Naive thymus-derived CD4-positive, alpha-beta T cell (primary cell): ENCODE results near the gene RPTOR. TPM values are rescaled to one million over a fixed set of nuclear protein-coding genes. Genes with fewer than 3 reads are reported as not detected.

ENCODE experiments used
- ATAC-seq: fragments of 150-1000 bp; cut with Tn5 transposase; 2 replicates; pipeline ENCODE4 v1.10.0; 2021; ENCODE audit warnings: mild to moderate bottlenecking, moderate library complexity
- CTCF ChIA-PET: fragments of 350-600 bp; sonication (Branson Sonifier 250); formaldehyde crosslinking; loops from one replicate; lab custom pipeline; 2021; ENCODE audit warnings: antibody characterized with exemption; lab: Charles Lee
- POLR2A ChIA-PET: fragments of 350-600 bp; sonication (Branson Sonifier 250); formaldehyde crosslinking; loops from one replicate; lab custom pipeline; 2021; ENCODE audit warnings: antibody characterized with exemption, inconsistent platforms; lab: Charles Lee
- DNase-seq, 9 donors: peaks; one replicate each; pipeline versions ENCODE4 v3.0.0 to v3.0.0-alpha.2; 2020 to 2022; ENCODE audit warnings: mixed read lengths in 1 of 9
- H3K27ac ChIP-seq: one replicate; pipeline ENCODE4 v1.7.0; 2013; ENCODE audit warnings: mild to moderate bottlenecking, low read depth, low read length, moderate library complexity
- H3K27me3 ChIP-seq, 2 donors: one replicate each; pipeline ENCODE4 v1.7.0; 2013; ENCODE audit warnings: low read length in 2 of 2, mild to moderate bottlenecking in 2 of 2, moderate library complexity in 2 of 2; ENCODE audit not compliant: control insufficient read depth in 2 of 2, insufficient read depth in 2 of 2
- H3K36me3 ChIP-seq, 3 experiments: 1 replicate in 2 of 3; 2 replicates in 1 of 3; pipeline ENCODE4 v1.7.0; 2013; ENCODE audit warnings: low read length in 3 of 3, mild to moderate bottlenecking in 3 of 3, moderate library complexity in 1 of 3; ENCODE audit not compliant: insufficient read depth in 3 of 3, control insufficient read depth in 2 of 3
- H3K4me1 ChIP-seq, 2 donors: one replicate each; pipeline ENCODE4 v1.7.0; 2013; ENCODE audit warnings: low read length in 2 of 2, mild to moderate bottlenecking in 2 of 2, moderate library complexity in 1 of 2; ENCODE audit not compliant: control insufficient read depth in 2 of 2, insufficient read depth in 2 of 2
- H3K4me3 ChIP-seq: 2 replicates; pipeline ENCODE4 v1.7.0; 2013; ENCODE audit warnings: mild to moderate bottlenecking, low read length
- H3K9me3 ChIP-seq, 3 experiments: 1 replicate in 2 of 3; 2 replicates in 1 of 3; pipeline ENCODE4 v1.7.0; 2013; ENCODE audit warnings: low read length in 3 of 3; ENCODE audit not compliant: control insufficient read depth in 2 of 3
- H3K27ac Mint-ChIP-seq, 9 donors: one replicate each; pipeline ENCODE4 v1.8.0; 2020 to 2022; ENCODE audit warnings: mixed read lengths in 9 of 9, mild to moderate bottlenecking in 8 of 9, moderate library complexity in 5 of 9, inconsistent platforms in 2 of 9
- H3K27me3 Mint-ChIP-seq, 5 donors: one replicate each; pipeline ENCODE4 v1.8.0; 2021 to 2022; ENCODE audit warnings: mixed read lengths in 5 of 5, mild to moderate bottlenecking in 1 of 5
- H3K36me3 Mint-ChIP-seq, 5 donors: one replicate each; pipeline ENCODE4 v1.8.0; 2020 to 2022; ENCODE audit warnings: mixed read lengths in 5 of 5, mild to moderate bottlenecking in 3 of 5, inconsistent platforms in 1 of 5
- H3K4me1 Mint-ChIP-seq, 7 donors: one replicate each; pipeline ENCODE4 v1.8.0; 2020 to 2022; ENCODE audit warnings: mixed read lengths in 7 of 7, mild to moderate bottlenecking in 3 of 7, inconsistent platforms in 1 of 7
- H3K4me3 Mint-ChIP-seq, 10 donors: one replicate each; pipeline ENCODE4 v1.8.0; 2020 to 2022; ENCODE audit warnings: mild to moderate bottlenecking in 10 of 10, mixed read lengths in 10 of 10, moderate library complexity in 6 of 10, inconsistent platforms in 2 of 10
- H3K9me3 Mint-ChIP-seq, 11 donors: one replicate each; pipeline ENCODE4 v1.8.0; 2020 to 2022; ENCODE audit warnings: mixed read lengths in 11 of 11, mild to moderate bottlenecking in 4 of 11, inconsistent platforms in 1 of 11, moderate library complexity in 1 of 11
- intact Hi-C, 2 donors: fragments of 100-400 bp; cut with micrococcal nuclease; formaldehyde crosslinking; loops; one replicate each; pipeline ENCODE4 v1.15.1; 2023
- polyA plus RNA-seq, 2 donors: library from polyadenylated mRNA; unstranded; fragments of 300-500 nt; fragmentation: Illumina TruSeq; gene quantifications; one replicate each; pipeline ENCODE4 v1.2.3, GENCODE V29; 2021
- total RNA-seq, 6 experiments: library from RNA in 5 of 6; stranded (reverse) in 5 of 6; gene quantifications; 1 replicate in 5 of 6; 2 replicates in 1 of 6; pipeline ENCODE4 v1.2.3 and lab custom pipeline; 2021 to 2026

RPTOR gene
- total and polyA plus RNA-seq, 7 experiments from 2014 or later: 10.9 to 89.8 (median 59.9) TPM

DNA sequence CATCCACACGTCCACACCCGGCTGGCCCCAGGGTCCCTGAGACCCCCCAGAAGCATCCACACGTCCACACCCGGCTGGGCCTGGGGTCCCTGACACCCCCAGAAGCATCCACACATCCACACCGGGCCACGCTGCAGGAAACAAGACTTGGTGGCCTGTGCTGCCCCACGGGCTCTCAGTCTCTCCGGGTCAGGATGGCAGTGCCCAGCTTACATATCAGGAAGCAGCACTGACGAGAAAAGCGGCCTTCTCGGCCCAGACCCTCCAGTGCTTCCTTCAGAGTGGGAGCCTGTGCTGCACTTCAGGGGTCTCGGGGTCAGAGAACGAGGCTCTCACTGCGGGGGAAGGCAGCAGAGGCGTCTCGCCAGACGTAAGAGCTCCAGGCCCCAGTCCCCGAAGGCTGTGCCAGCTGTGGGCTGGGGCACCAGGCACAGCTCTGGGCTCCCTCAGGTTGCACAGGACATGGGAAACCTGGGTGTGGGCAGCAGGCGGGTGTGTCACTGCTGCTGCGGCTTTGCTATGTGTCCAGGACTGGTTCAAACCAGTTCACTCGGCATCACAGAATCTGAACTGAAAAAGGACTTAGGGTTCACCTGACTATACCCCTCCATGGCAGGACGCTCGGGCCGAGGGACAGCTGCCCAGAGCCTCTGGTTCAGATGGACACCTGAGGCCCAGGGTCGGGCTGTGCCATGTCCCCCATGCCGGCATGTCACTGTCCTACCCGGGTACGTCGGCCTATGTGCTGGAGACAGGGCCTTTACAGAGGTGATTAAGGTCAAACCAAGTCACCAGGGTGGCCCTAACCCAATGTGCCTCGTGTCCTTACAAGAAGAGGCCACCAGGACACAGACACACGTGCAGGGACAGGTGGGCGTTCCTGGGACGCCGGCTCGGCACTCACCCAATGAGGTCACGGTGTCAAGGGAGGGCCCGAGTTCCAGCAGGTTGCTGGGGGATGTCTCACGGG lies 406.8 kb downstream of the RPTOR start:
- Mint-ChIP-seq H3K27ac (peak overlapping the region in 1 of 9 donors; percentile 38), H3K4me1 (no peaks in the 10 kb centered on the region), H3K4me3 (no peak overlapping the region), H3K27me3 (no peaks in the 10 kb centered on the region), H3K9me3 (peaks cover 0 to 2% (median 0%) of the 10 kb centered on the region in 11 donors), H3K36me3 (peaks cover 8 to 32% (median 14%) of the 10 kb centered on the region in 5 donors)
- H3K27me3 ChIP-seq: no peaks in the 10 kb centered on the region
- H3K4me1 ChIP-seq: no peaks in the 10 kb centered on the region
- ATAC-seq (no peak), DNase-seq (no peak)
- intact Hi-C loops: no loop called here
- POLR2A ChIA-PET: no interaction called here
- no peak overlapping the region for H3K4me3 ChIP-seq
- no peak overlapping the region for H3K27ac ChIP-seq
- peaks cover 0 to 80% (median under 1%) of the 10 kb centered on the region in 3 experiments for H3K36me3 ChIP-seq
- CTCF ChIA-PET: no interaction called here
- H3K9me3 ChIP-seq: no peaks in the 10 kb centered on the region

DNA sequence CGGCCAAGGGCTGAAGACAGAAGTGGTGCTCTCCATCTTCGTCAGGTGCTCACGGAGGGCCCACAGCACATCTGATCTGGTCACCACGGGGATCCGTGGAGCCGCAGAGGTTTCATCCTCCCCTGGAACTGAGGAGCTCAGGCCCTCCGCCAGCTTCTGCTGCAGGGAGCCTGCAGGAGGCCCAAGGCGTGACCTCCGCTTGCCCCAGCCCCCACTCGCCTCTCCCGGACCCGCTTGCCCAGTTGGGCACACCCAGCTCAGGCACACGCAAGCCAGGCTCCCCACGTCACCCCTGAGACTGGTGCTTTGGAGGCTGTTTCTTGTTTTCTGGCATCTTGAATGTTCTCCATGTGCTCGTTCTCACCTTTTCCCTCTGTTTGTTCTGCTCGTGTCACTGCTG lies 407.7 kb downstream of the RPTOR start:
- DNase-seq: no peak
- Histone ChIP-seq H3K27ac (no peak overlapping the region), H3K36me3 (peaks cover 0 to 77% (median 0%) of the 10 kb centered on the region in 3 experiments), H3K27me3 (no peaks in the 10 kb centered on the region), H3K4me1 (no peaks in the 10 kb centered on the region), H3K4me3 (no peak overlapping the region), H3K9me3 (no peaks in the 10 kb centered on the region)
- ChIA-PET POLR2A (no interaction called here), CTCF (no interaction called here)
- Mint-ChIP-seq H3K4me3 (no peak overlapping the region), H3K4me1 (no peaks in the 10 kb centered on the region), H3K9me3 (peaks cover 0 to 2% (median 0%) of the 10 kb centered on the region in 11 donors), H3K36me3 (peaks cover 0 to 24% (median 6%) of the 10 kb centered on the region in 5 donors), H3K27me3 (no peaks in the 10 kb centered on the region), H3K27ac (no peak overlapping the region)
- intact Hi-C loops: no loop called here
- ATAC-seq: no peak

DNA sequence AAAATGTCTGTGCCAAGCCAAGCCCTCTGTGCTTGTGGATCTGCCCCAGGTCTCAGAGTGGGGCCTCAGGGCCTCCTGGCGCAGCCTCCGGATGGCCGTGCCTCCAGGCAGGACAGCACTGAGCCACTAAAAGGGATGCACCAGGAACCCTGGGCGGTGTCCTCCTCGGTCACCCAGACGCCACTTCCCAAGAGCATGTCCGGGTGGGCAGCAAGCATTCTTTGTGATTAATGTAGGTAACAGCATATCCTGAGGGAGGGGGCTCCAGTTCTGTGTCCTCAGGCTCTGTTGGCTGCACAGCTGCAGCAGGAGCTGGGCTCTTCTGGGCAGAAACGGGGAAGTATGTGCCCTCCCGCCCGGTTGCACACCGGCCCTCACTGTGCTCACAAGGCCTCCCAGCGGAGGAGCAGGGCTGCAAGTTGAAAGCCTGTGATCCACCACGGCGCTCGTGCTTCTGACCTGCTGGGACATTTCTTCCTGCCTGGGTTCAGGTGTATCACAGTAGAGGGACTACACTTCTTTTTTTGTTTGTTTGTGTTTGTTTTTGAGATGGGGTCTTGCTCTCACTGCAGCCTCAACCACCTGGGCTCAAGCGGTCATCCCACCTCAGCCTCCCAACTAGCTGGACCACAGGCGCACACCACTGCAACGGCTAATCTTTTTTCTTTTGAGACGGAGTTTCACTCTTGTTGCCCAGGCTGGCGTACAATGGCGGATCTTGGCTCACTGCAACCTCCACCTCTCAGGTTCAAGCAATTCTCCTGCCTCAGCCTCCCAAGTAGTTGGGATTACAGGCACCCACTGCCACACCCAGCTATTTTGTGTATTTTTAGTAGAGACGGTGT lies 409.1 kb downstream of the RPTOR start:
- Histone ChIP-seq H3K4me3 (no peak overlapping the region), H3K9me3 (no peaks in the 10 kb centered on the region), H3K36me3 (peaks cover 0 to 66% (median 0%) of the 10 kb centered on the region in 3 experiments), H3K27ac (no peak overlapping the region), H3K27me3 (no peaks in the 10 kb centered on the region), H3K4me1 (no peaks in the 10 kb centered on the region)
- DNase-seq (no peak), ATAC-seq (no peak)
- Mint-ChIP-seq H3K27ac (peak overlapping the region in 1 of 9 donors; percentile 3), H3K36me3 (peaks cover 0 to 20% (median 6%) of the 10 kb centered on the region in 5 donors), H3K4me3 (no peak overlapping the region), H3K9me3 (no peaks in the 10 kb centered on the region), H3K4me1 (no peaks in the 10 kb centered on the region), H3K27me3 (no peaks in the 10 kb centered on the region)
- intact Hi-C loops: no loop called here
- POLR2A ChIA-PET: no interaction called here
- CTCF ChIA-PET: no interaction called here

DNA sequence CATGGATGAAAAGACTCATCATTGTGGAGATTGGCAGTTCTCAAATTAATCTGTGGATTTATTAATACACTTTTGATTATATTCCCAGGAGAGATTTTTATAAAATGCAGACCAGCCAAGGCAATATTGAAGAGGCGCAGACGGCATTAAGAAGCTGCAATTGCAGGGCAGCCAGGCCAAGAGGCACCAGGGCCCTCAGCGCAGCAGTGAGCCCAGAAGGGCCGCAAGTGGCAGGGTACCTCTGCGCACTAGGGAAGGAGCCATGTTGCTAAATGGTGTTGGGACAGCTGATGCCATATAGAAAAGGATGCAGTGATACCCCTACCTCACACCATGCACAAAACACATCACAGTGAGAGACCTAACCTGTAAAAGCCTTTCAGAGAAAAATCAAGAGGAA lies 410.4 kb downstream of the RPTOR start:
- ChIA-PET CTCF (no interaction called here), POLR2A (no interaction called here)
- ATAC-seq (no peak), DNase-seq (no peak)
- Mint-ChIP-seq H3K27ac (peak overlapping the region in 3 of 9 donors; percentile 16 to 60 (median 21)), H3K4me3 (no peak overlapping the region), H3K4me1 (no peaks in the 10 kb centered on the region), H3K27me3 (no peaks in the 10 kb centered on the region), H3K9me3 (no peaks in the 10 kb centered on the region), H3K36me3 (peaks cover 0 to 20% (median 6%) of the 10 kb centered on the region in 5 donors)
- Histone ChIP-seq H3K4me3 (no peak overlapping the region), H3K4me1 (no peaks in the 10 kb centered on the region), H3K27ac (no peak overlapping the region), H3K36me3 (peaks cover 0 to 66% (median 0%) of the 10 kb centered on the region in 3 experiments), H3K9me3 (no peaks in the 10 kb centered on the region), H3K27me3 (no peaks in the 10 kb centered on the region)
- intact Hi-C loops: no loop called here

DNA sequence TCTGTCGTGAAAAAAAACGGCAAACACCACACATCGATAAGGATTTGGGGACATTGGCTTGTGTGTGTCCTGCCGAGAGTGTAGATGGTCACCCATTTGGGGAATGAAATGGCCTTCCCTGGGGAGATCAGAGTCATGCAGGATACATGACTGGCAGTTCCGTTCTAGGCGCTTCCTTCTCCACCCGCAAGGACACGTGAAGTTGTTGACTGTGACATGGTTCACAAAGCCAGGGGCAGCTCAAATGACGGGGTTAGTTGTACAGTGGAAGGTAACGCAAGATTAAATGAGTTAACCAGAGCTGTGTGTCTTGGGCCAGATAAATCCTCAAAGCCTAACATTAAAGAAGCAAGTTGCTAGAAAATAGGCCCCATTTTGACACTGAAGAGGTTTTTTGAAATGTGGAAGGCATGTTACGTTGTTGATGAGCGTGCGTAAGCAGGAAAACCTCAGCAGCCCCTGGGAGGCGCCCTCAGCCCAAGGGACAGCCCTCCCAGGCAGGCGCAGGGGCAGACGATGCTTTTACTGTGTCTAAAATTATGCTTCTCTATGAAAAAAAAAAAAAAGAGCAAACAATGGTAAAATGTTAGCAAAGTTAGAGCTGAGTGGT lies 411.1 kb downstream of the RPTOR start:
- Mint-ChIP-seq H3K9me3 (no peaks in the 10 kb centered on the region), H3K4me1 (no peaks in the 10 kb centered on the region), H3K27me3 (no peaks in the 10 kb centered on the region), H3K36me3 (peaks cover 0 to 20% (median 6%) of the 10 kb centered on the region in 5 donors), H3K4me3 (no peak overlapping the region), H3K27ac (no peak overlapping the region)
- Histone ChIP-seq H3K9me3 (no peaks in the 10 kb centered on the region), H3K4me1 (no peaks in the 10 kb centered on the region), H3K27me3 (no peaks in the 10 kb centered on the region), H3K36me3 (peaks cover 0 to 66% (median 0%) of the 10 kb centered on the region in 3 experiments), H3K27ac (no peak overlapping the region), H3K4me3 (no peak overlapping the region)
- ChIA-PET POLR2A (no interaction called here), CTCF (no interaction called here)
- intact Hi-C loops: no loop called here
- DNase-seq (no peak), ATAC-seq (no peak)
